H1 (cell line): ENCODE results near the gene ARHGDIG. TPM values are rescaled to one million over a fixed set of nuclear protein-coding genes. Genes with fewer than 3 reads are reported as not detected.

Experiments
- CTCF ChIA-PET: fragments of 300-600 bp; sonication (Branson Sonifier 250); formaldehyde crosslinking; loops from one replicate; lab custom pipeline; 2021; ENCODE audit not compliant: partially characterized antibody; lab: Charles Lee
- POLR2A ChIA-PET: fragments of 300-600 bp; sonication (Branson Sonifier 250); formaldehyde crosslinking; loops from one replicate; lab custom pipeline; 2021; ENCODE audit warnings: inconsistent platforms; ENCODE audit not compliant: partially characterized antibody; lab: Charles Lee
- DNase-seq, 2 experiments: peaks; one replicate each; pipeline versions ENCODE4 v3.0.0 to v3.0.0-alpha.2; 2010 to 2022; ENCODE audit warnings: low spot score in 2 of 2, low read depth in 1 of 2, mixed read lengths in 1 of 2
- FAIRE-seq: peaks from 2 replicates; lab custom pipeline; 2011; peaks lifted over from hg19 to GRCh38; lab: Jason Lieb, UNC
- H2AFZ ChIP-seq: 2 replicates; pipeline ENCODE4 v1.8.1; 2012; ENCODE audit warnings: low read length, inconsistent platforms
- H2AK5ac ChIP-seq: 2 replicates; pipeline ENCODE4 v1.6.1; 2013; ENCODE audit warnings: low read depth, low read length
- H2BK120ac ChIP-seq: replicated peaks from 2 replicates; pipeline ENCODE3; 2013; ENCODE audit warnings: low read depth, low read length, inconsistent platforms
- H2BK12ac ChIP-seq: 2 replicates; pipeline ENCODE4 v1.6.1; 2013; ENCODE audit warnings: low read depth, low read length
- H2BK15ac ChIP-seq: 2 replicates; pipeline ENCODE4 v1.6.1; 2013; ENCODE audit warnings: low read length
- H2BK20ac ChIP-seq: 2 replicates; pipeline ENCODE4 v1.6.1; 2013; ENCODE audit warnings: low read length
- H2BK5ac ChIP-seq: 2 replicates; pipeline ENCODE4 v1.6.1; 2013; ENCODE audit warnings: low read depth, low read length
- H3K14ac ChIP-seq: 2 replicates; pipeline ENCODE4 v1.6.1; 2013; ENCODE audit warnings: inconsistent platforms; ENCODE audit not compliant: insufficient read length
- H3K18ac ChIP-seq: 2 replicates; pipeline ENCODE4 v1.6.1; 2013; ENCODE audit warnings: low read length; ENCODE audit errors: extremely low read depth
- H3K23ac ChIP-seq: 2 replicates; pipeline ENCODE4 v1.6.1; 2013; ENCODE audit warnings: inconsistent platforms; ENCODE audit not compliant: insufficient read length
- H3K23me2 ChIP-seq: 2 replicates; pipeline ENCODE4 v1.6.1; 2013; ENCODE audit warnings: low read depth, low read length
- H3K27ac ChIP-seq: 2 replicates; pipeline ENCODE4 v1.6.1; 2011; ENCODE audit warnings: low read depth, low read length, inconsistent platforms
- H3K27me3 ChIP-seq, 4 experiments: replicated peaks in 1 of 4; 1 replicate in 1 of 4; 2 replicates in 3 of 4; pipeline versions ENCODE4 v1.6.1 to v1.8.1; 2011 to 2013; ENCODE audit warnings: low read length in 3 of 4, mild to moderate bottlenecking in 3 of 4, inconsistent platforms in 2 of 4, mixed read lengths in 2 of 4, moderate library complexity in 1 of 4; ENCODE audit not compliant: control insufficient read depth in 3 of 4, insufficient read depth in 3 of 4; ENCODE audit errors: extremely low read depth in 1 of 4
- H3K36me3 ChIP-seq, 4 experiments: 2 replicates each; pipeline versions ENCODE4 v1.6.1 to v1.8.1; 2011 to 2013; ENCODE audit warnings: mild to moderate bottlenecking in 4 of 4, low read length in 3 of 4, moderate library complexity in 2 of 4, control low read depth in 1 of 4, inconsistent platforms in 1 of 4; ENCODE audit not compliant: insufficient read depth in 4 of 4, control insufficient read depth in 2 of 4
- H3K4ac ChIP-seq: replicated peaks from 2 replicates; pipeline ENCODE3; 2013; ENCODE audit warnings: low read length, low read depth, mixed read lengths, inconsistent platforms; ENCODE audit not compliant: insufficient read length
- H3K4me1 ChIP-seq, 4 experiments: replicated peaks in 1 of 4; 1 replicate in 1 of 4; 2 replicates in 3 of 4; pipeline versions ENCODE4 v1.6.1 to v1.8.1; 2011 to 2013; ENCODE audit warnings: low read length in 3 of 4, inconsistent platforms in 2 of 4, mixed read lengths in 1 of 4; ENCODE audit not compliant: insufficient read depth in 4 of 4, control insufficient read depth in 3 of 4
- H3K4me2 ChIP-seq, 2 experiments: 2 replicates each; pipeline versions ENCODE4 v1.6.1 to v1.8.1; 2011 to 2013; ENCODE audit warnings: low read depth in 2 of 2, low read length in 2 of 2, control low read depth in 1 of 2, inconsistent platforms in 1 of 2, mild to moderate bottlenecking in 1 of 2; ENCODE audit not compliant: insufficient read depth in 1 of 2
- H3K4me3 ChIP-seq, 4 experiments: fragments of 200-600, 300-600 bp in 1 of 4; sonication (generic), shearing (Covaris generic), sonication (Bioruptor Twin) in 1 of 4; 2 replicates each; pipeline versions ENCODE4 v1.5.1 to v1.8.1; 2011 to 2016; ENCODE audit warnings: low read length in 4 of 4, low read depth in 3 of 4, control low read depth in 2 of 4, inconsistent platforms in 2 of 4, mild to moderate bottlenecking in 2 of 4, mixed read lengths in 1 of 4, moderate library complexity in 1 of 4; ENCODE audit not compliant: insufficient read depth in 2 of 4; ENCODE audit errors: extremely low read depth in 1 of 4
- H3K56ac ChIP-seq: replicated peaks from 2 replicates; pipeline ENCODE3; 2013; ENCODE audit warnings: low read depth, mild to moderate bottlenecking, mixed read lengths, low read length, inconsistent platforms; ENCODE audit not compliant: insufficient read length
- H3K79me1 ChIP-seq: 2 replicates; pipeline ENCODE4 v1.6.1; 2013; ENCODE audit warnings: low read depth, low read length, control low read depth
- H3K79me2 ChIP-seq, 2 experiments: 2 replicates each; pipeline versions ENCODE4 v1.6.1 to v1.8.1; 2012 to 2013; ENCODE audit warnings: low read length in 2 of 2, mild to moderate bottlenecking in 2 of 2, inconsistent platforms in 1 of 2; ENCODE audit not compliant: insufficient read depth in 2 of 2, control insufficient read depth in 1 of 2
- H3K9ac ChIP-seq, 4 experiments: replicated peaks in 1 of 4; 1 replicate in 1 of 4; 2 replicates in 3 of 4; pipeline versions ENCODE4 v1.6.1 to v1.8.1; 2011 to 2013; ENCODE audit warnings: low read depth in 3 of 4, low read length in 3 of 4, control low read depth in 2 of 4, mild to moderate bottlenecking in 2 of 4, moderate library complexity in 2 of 4, inconsistent platforms in 1 of 4; ENCODE audit errors: extremely low read depth in 1 of 4
- H3K9me3 ChIP-seq, 2 experiments: 2 replicates each; pipeline versions ENCODE4 v1.6.1 to v1.8.1; 2012 to 2013; ENCODE audit warnings: mild to moderate bottlenecking in 2 of 2, moderate library complexity in 2 of 2, control low read depth in 1 of 2, inconsistent platforms in 1 of 2, low read depth in 1 of 2, low read length in 1 of 2, mixed read lengths in 1 of 2; ENCODE audit not compliant: insufficient read depth in 2 of 2
- H4K20me1 ChIP-seq, 2 experiments: replicated peaks in 1 of 2; 2 replicates each; pipeline versions ENCODE3 to v1.8.1; 2011 to 2013; ENCODE audit warnings: inconsistent platforms in 2 of 2, low read length in 2 of 2, mild to moderate bottlenecking in 1 of 2; ENCODE audit not compliant: insufficient read depth in 2 of 2, control insufficient read depth in 1 of 2
- H4K5ac ChIP-seq: 2 replicates; pipeline ENCODE4 v1.6.1; 2013; ENCODE audit warnings: low read length, low read depth, mixed read lengths, inconsistent platforms; ENCODE audit not compliant: insufficient read length
- H4K8ac ChIP-seq: 2 replicates; pipeline ENCODE4 v1.8.0; 2013; ENCODE audit warnings: mild to moderate bottlenecking, moderate library complexity, low read length, inconsistent platforms; ENCODE audit not compliant: insufficient read depth; ENCODE audit errors: extremely low read depth
- H4K91ac ChIP-seq: replicated peaks from 2 replicates; pipeline ENCODE3; 2013; ENCODE audit warnings: low read length, mixed read lengths, inconsistent platforms; ENCODE audit not compliant: insufficient read length
- BACH1 ChIP-seq: IDR thresholded peaks from 2 replicates; pipeline ENCODE4 v1.6.1; 2012; ENCODE audit warnings: low read length, improper control_type of control experiment
- BCL11A ChIP-seq, 2 experiments: IDR thresholded peaks; one replicate each; pipeline ENCODE4 v1.6.1; 2011; ENCODE audit warnings: low read depth in 2 of 2, low read length in 2 of 2, mild to moderate bottlenecking in 2 of 2
- BRCA1 ChIP-seq: IDR thresholded peaks from 2 replicates; pipeline ENCODE4 v1.6.1; 2012; ENCODE audit warnings: low read depth, low read length, improper control_type of control experiment
- CBX5 ChIP-seq: fragments of 300-800, 300-1000 bp; sonication (generic); IDR thresholded peaks from 2 replicates; pipeline ENCODE4 v1.7.1; 2016; ENCODE audit warnings: antibody characterized with exemption, low read length, low read depth
- CHD1 ChIP-seq: IDR thresholded peaks from 2 replicates; pipeline ENCODE4 v1.6.1; 2012; ENCODE audit warnings: low read depth, low read length, improper control_type of control experiment
- HDAC2 ChIP-seq, 2 experiments: fragments of 300-600 bp in 1 of 2; sonication (generic) in 1 of 2; IDR thresholded peaks; 2 replicates each; pipeline ENCODE4 v1.6.1; 2011 to 2012; ENCODE audit warnings: low read depth in 2 of 2, low read length in 2 of 2, mild to moderate bottlenecking in 2 of 2, moderate library complexity in 2 of 2, borderline replicate concordance in 1 of 2, inconsistent platforms in 1 of 2
- KDM1A ChIP-seq: fragments of 200-600, 300-600 bp; sonication (generic); IDR thresholded peaks from 2 replicates; pipeline ENCODE4 v1.7.1; 2016; ENCODE audit warnings: mild to moderate bottlenecking, low read length, borderline replicate concordance
- POU5F1 ChIP-seq: IDR thresholded peaks from 2 replicates; pipeline ENCODE4 v1.6.1; 2011; ENCODE audit warnings: low read depth, mild to moderate bottlenecking, low read length, moderate library complexity
- RBBP5 ChIP-seq: IDR thresholded peaks from 2 replicates; pipeline ENCODE4 v1.7.1; 2012; ENCODE audit warnings: low read depth, mild to moderate bottlenecking, inconsistent platforms, low read length, moderate library complexity, borderline replicate concordance
- TAF1 ChIP-seq: IDR thresholded peaks from 2 replicates; pipeline ENCODE4 v1.6.1; 2011; ENCODE audit warnings: mild to moderate bottlenecking, low read depth, low read length
- TAF7 ChIP-seq: optimal IDR thresholded peaks from 2 replicates; pipeline ENCODE3; 2011; ENCODE audit warnings: low read depth, mild to moderate bottlenecking, inconsistent platforms, low read length, moderate library complexity, borderline replicate concordance
- TEAD4 ChIP-seq: IDR thresholded peaks from 2 replicates; pipeline ENCODE4 v1.6.1; 2012; ENCODE audit warnings: low read depth, low read length, inconsistent platforms, mixed read lengths
- ZNF274 ChIP-seq: IDR thresholded peaks from 2 replicates; pipeline ENCODE4 v1.7.0; 2012; ENCODE audit warnings: low read length, borderline replicate concordance; ENCODE audit errors: extremely low read depth
- WGBS, 2 experiments: shearing (Covaris generic) in 1 of 2; methylation state at CpG; one replicate each; pipeline versions ENCODE4 v1.1.6 to v1.1.7; 2013 to 2015; ENCODE audit warnings: low lambda C conversion rate in 2 of 2, mixed read lengths in 2 of 2, inconsistent platforms in 1 of 2, low coverage in 1 of 2, missing lambda C conversion rate in 1 of 2; ENCODE audit not compliant: insufficient replicate concordance in 2 of 2, insufficient coverage in 1 of 2, insufficient read length in 1 of 2; ENCODE audit errors: extremely low coverage in 1 of 2, missing lambda C conversion rate in 1 of 2; 5-methylcytosine and 5-hydroxymethylcytosine counted together
- polyA plus RNA-seq, 7 experiments: library from polyadenylated mRNA; depleted of rRNA in 3 of 7; stranded (reverse) in 5 of 7; unstranded in 2 of 7; fragments of >200 nt in 5 of 7; fragments of 200-250 nt in 2 of 7; gene quantifications; 1 replicate in 5 of 7; 2 replicates in 1 of 7; 4 replicates in 1 of 7; pipeline versions ENCODE4 v1.2.1 to v1.2.3, GENCODE V29; 2011 to 2013; ENCODE audit warnings: missing spikeins in 2 of 7, mixed read lengths in 2 of 7
- total RNA-seq: library from RNA; stranded (reverse); fragmentation: NEBNext Ultra II Directional; extraction: Animal tissue kit (Norgen Biotek cat#: 25700); gene quantifications from 2 replicates; pipeline ENCODE4 v1.2.1, GENCODE V29; 2021

Gene ARHGDIG
- total and polyA plus RNA-seq, 2 of the 8 experiments (the other 6 are each of a cell fraction or from before 2014, with no cell fraction given) = 1.2 to 2.9 TPM

- Histone ChIP-seq H3K27me3 (peaks cover 12 to 34% (median 28%) of the 10 kb centered on the region in 4 experiments), H2BK120ac (no peak overlapping the region), H2AK5ac (no peak overlapping the region), H3K23me2 (peaks cover 6% of the 10 kb centered on the region; the same call in 1 of the 2 replicates), H3K4me3 (peak overlapping the region; percentile 44 to 70 (median 44)), H4K8ac (peak overlapping the region; percentile 51), H4K5ac (no peak overlapping the region), H2BK15ac (no peak overlapping the region), H3K4ac (no peak overlapping the region), H4K91ac (peak overlapping the region; percentile 40), H3K9ac (no peak overlapping the region), H2AFZ (no peak overlapping the region), H4K20me1 (peaks cover 0 to 3% of the 10 kb centered on the region in 2 experiments), H3K79me1 (no peaks in the 10 kb centered on the region), H2BK5ac (no peak overlapping the region), H3K4me1 (peaks cover 0 to 3% (median 0%) of the 10 kb centered on the region in 4 experiments; a peak in 3 of 7 replicates), H3K79me2 (no peaks in the 10 kb centered on the region), H2BK12ac (no peak overlapping the region), H3K27ac (no peak overlapping the region), H3K4me2 (peak overlapping the region; percentile 59 to 76), H2BK20ac (no peak overlapping the region), H3K18ac (no peak overlapping the region), H3K56ac (no peak overlapping the region), H3K23ac (no peak overlapping the region), H3K36me3 (no peaks in the 10 kb centered on the region), H3K9me3 (no peaks in the 10 kb centered on the region), H3K14ac (no peak overlapping the region)
- FAIRE-seq (no peak), DNase-seq (no peak)
- ChIA-PET POLR2A (interaction anchor here (1.0 to 1.4 kb wide), 2 partner anchors 10 kb away, joined by 3 read pairs; no protein-coding TSS in a partner anchor), CTCF (interaction anchor here (1.2 kb wide), 1 partner anchor 88 kb away, joined by 3 read pairs; no protein-coding TSS in a partner anchor)
- WGBS, 2 experiments = 90% methylated on average over 11 of the region's 27 CpGs; no CpG with 5 or more reads in 1 of the 2 experiments
- TF ChIP-seq RBBP5 (no peak), TEAD4 (no peak), TAF7 (no peak), BCL11A (IDR thresholded peaks at IDR 0.05; ENCODE audit: low read depth in 2 of 2, low read length in 2 of 2) (no peak), KDM1A (no peak), CBX5 (no peak), ZNF274 (no peak), CHD1 (no peak), HDAC2 (IDR thresholded peaks at IDR 0.05; ENCODE audit: borderline replicate concordance in 1 of 2, low read depth in 2 of 2, low read length in 2 of 2) (no peak), POU5F1 (no peak), TAF1 (0 out of 2 replicates have a peak, but pooled peaks have one; percentile 0), BACH1 (no peak), BRCA1 (no peak)
Measured at GRCh38 chr16:280991-281659, 734 bp downstream of the ARHGDIG start.
